ENCODE measurements around the gene SPRYD3. TPM values are rescaled to one million over a fixed set of nuclear protein-coding genes. Genes with fewer than 3 reads are reported as not detected.

Gene SPRYD3, protein sequence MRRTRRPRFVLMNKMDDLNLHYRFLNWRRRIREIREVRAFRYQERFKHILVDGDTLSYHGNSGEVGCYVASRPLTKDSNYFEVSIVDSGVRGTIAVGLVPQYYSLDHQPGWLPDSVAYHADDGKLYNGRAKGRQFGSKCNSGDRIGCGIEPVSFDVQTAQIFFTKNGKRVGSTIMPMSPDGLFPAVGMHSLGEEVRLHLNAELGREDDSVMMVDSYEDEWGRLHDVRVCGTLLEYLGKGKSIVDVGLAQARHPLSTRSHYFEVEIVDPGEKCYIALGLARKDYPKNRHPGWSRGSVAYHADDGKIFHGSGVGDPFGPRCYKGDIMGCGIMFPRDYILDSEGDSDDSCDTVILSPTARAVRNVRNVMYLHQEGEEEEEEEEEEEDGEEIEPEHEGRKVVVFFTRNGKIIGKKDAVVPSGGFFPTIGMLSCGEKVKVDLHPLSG
- total RNA-seq: 10 to 100 TPM; 15.9 to 75.5 (median 28.9) TPM

DNA sequence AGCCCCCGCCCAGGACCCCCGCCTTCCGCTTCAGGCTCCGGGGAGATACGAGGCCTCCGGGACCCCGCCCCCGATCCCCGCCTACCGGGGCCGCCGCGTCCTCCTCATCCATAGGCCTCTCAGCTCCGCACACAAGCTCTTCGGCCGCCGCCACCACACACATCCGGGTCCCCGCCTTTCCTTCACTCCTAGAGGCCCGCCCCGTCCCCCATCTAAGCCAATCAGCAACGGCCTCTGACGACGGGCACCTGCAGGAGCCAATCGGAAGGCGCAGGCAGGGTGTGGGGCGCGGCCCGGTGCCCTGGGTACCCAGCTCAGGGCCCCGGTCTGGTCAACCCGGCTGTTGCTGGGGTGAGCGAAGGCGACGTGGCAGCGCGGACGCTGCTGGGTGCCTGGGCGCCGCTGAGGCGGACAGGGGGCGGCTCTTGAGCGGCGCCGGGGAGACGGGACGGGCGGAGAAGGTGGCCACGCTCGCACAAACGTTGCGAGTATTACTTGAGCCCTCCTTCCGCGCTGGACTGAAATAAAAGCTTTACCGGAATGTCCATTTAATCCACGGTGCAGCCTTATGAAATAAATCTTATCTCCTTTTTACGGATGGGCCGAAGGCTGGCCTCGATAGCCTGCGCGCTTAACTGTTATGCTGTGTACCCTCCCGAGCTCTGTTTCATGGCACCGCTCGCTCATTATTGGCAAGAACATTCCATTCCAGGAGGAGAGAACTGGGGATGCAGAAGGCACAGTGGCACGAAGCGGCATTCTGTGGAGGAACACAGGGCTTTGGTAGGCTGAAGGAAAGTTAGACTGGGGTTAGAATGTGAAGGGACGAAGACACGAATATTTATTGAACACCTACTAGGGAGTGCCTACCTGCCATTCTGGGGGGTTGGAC lies at the start of gene SPRYD3:
Gene SPRYD3, minus strand, starts transcription at position 165 of the 892 bp plus-strand sequence. Its CDS starts 57 bp downstream, at position 108.
- intact Hi-C loops (cut with DNase I; ENCODE audit: low total_unique reads): no loop called here
- Histone ChIP-seq H3K36me3 (no peaks in the 10 kb centered on the region), H3K27ac (peak within 1 kb of the TSS; percentile 89 to 93), H3K9me3 (no peaks in the 10 kb centered on the region), H3K4me1 (peaks cover 0 to 10% of the 10 kb centered on the region in 2 donors), H3K4me3 (peak within 1 kb of the TSS; percentile 66 to 69), H3K27me3 (no peaks in the 10 kb centered on the region)
- TF ChIP-seq POLR2A (IDR thresholded peaks at IDR 0.05) (peak; percentile 86 to 90), CTCF (IDR thresholded peaks at IDR 0.05) (peak in 1 of 4 experiments; percentile 6)
- peak; percentile 97 to 98 for DNase-seq

GRCh38 chr12:53127169-53127568 lies 48.0 kb upstream of the SPRYD3 start:
- Histone ChIP-seq H3K27ac (no peak overlapping the region), H3K4me3 (no peak overlapping the region), H3K36me3 (no peaks in the 10 kb centered on the region), H3K4me1 (no peaks in the 10 kb centered on the region), H3K9me3 (no peaks in the 10 kb centered on the region), H3K27me3 (no peaks in the 10 kb centered on the region)
- no peak for TF ChIP-seq CTCF (IDR thresholded peaks at IDR 0.05)
- TF ChIP-seq POLR2A (IDR thresholded peaks at IDR 0.05): no peak
- no peak for DNase-seq
- intact Hi-C loops (cut with DNase I; ENCODE audit: low total_unique reads): no loop called here

- intact Hi-C loops (cut with DNase I; ENCODE audit: low total_unique reads): no loop called here
Observed at GRCh38 chr12:53124352-53124723, 45.1 kb upstream of the SPRYD3 start.

DNA sequence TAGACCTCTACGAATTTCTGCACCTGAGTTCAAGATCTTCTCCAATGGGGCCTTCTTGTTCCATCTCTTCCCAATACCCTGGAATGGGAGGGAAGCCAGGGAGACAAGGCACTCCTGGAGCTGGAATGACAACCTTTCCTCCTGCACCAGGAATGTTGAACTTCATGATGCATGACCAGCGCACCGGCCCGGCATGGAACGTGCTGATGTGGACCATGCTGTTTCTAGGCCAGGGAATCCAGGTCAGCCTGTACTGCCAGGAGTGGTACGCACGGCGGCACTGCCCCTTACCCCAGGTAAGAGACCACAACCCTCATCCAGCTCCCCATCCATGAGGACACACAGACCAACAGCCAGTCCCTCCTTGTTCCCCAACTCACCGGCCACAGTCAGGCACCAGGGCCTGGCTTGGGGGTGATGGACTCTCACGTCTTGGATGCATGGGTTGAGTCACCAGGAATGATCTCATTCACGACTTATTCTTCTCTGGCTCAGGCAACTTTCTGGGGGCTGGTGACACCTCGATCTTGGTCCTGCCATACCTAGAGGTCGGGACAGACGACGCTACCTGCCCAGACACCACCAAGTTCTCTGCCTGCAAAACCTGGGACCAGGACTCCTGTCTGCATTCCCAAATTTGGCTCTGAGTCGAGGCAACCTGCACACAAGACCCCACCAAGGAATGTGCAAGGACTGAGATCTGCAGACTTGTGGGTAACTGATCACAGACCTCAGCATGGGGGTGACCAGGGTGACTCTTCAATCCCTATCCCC lies 44.6 kb upstream of the SPRYD3 start:
- Histone ChIP-seq H3K9me3 (no peaks in the 10 kb centered on the region), H3K27ac (no peak overlapping the region), H3K4me3 (no peak overlapping the region), H3K36me3 (no peaks in the 10 kb centered on the region), H3K4me1 (no peaks in the 10 kb centered on the region), H3K27me3 (no peaks in the 10 kb centered on the region)
- intact Hi-C loops (cut with DNase I; ENCODE audit: low total_unique reads): no loop called here
- TF ChIP-seq POLR2A (IDR thresholded peaks at IDR 0.05): no peak
- no peak for TF ChIP-seq CTCF (IDR thresholded peaks at IDR 0.05)
- DNase-seq: no peak

More at GRCh38 chr12:53124352-53124723, 45.1 kb upstream of the SPRYD3 start:
- Histone ChIP-seq H3K27ac (no peak overlapping the region), H3K4me1 (no peaks in the 10 kb centered on the region), H3K4me3 (no peak overlapping the region), H3K27me3 (no peaks in the 10 kb centered on the region), H3K9me3 (no peaks in the 10 kb centered on the region), H3K36me3 (no peaks in the 10 kb centered on the region)
- DNase-seq: no peak
- TF ChIP-seq POLR2A (IDR thresholded peaks at IDR 0.05) (no peak), CTCF (IDR thresholded peaks at IDR 0.05) (no peak)

Measured in uterus (tissue), 4 donors.